Stimulated activated CD8-positive, alpha-beta memory T cell treated with anti-CD3 and anti-CD28 coated beads, Interleukin-2, amount 100 ng/mL, for 1 hour (primary cell): ENCODE results near the gene PPP1R14D.
A peak's percentile ranks its signal among the peaks of the same experiment; 100 is the strongest.
"Not testable (repeated sequence)": the region's sequence is repeated elsewhere in the genome, so short reads cannot be mapped to it uniquely, and the experiment has no call there.

Experiments used
- DNase-seq, 2 donors: peaks; one replicate each; pipeline ENCODE4 v3.0.0-alpha.2; 2020; ENCODE audit warnings: low read depth in 2 of 2

Gene PPP1R14D, protein sequence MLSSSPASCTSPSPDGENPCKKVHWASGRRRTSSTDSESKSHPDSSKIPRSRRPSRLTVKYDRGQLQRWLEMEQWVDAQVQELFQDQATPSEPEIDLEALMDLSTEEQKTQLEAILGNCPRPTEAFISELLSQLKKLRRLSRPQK

DNA sequence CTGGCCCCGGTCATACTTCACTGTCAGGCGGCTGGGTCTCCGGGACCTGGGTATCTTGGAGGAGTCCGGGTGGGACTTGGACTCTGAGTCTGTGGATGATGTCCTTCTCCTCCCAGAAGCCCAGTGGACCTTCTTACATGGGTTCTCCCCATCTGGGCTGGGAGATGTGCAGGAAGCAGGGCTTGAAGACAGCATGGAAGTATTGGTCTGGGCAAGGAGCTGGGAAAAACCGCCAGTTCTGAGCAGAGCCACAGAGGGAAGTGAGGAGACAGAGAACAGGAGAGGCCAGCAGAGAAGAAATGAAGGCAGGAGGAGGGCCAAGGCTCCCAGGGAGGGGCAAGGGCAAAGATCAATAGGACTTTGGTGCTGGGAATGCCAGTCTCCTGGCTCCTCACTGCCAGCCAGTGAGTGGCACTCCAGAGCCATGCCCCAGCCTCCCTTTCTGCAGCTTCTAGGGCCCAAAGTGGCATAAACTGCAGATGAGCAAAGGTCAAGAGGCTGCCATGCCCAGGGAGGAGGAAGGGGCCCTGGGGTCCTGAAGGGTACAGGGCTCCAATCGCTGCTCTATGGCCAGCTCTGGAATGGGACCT lies at the start of gene PPP1R14D:
Gene PPP1R14D, minus strand, starts transcription at position 262 of the 590 bp plus-strand sequence. Its CDS starts 67 bp downstream, at position 195.
- DNase-seq, result no peak

DNA sequence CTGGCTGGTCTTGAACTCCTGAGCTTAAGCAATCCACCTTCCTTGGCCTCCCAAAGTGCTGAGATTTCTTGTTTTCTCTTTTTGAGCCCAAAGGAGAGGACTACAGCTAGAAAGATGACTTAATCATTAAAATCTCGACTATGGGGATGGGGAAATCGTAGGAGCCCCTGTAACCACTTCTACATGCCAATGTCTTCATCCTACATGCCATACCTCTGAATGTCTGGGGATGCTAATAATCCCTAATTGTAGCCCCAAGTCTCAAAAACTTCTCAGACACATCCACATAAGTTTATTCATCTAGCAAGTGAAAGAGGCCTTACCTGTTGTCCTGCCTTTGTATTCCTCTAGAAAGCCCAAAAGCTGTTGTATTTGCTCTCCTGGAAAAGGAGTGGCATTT lies 49.2 kb upstream of the PPP1R14D start:
- DNase-seq, result no peak

DNA sequence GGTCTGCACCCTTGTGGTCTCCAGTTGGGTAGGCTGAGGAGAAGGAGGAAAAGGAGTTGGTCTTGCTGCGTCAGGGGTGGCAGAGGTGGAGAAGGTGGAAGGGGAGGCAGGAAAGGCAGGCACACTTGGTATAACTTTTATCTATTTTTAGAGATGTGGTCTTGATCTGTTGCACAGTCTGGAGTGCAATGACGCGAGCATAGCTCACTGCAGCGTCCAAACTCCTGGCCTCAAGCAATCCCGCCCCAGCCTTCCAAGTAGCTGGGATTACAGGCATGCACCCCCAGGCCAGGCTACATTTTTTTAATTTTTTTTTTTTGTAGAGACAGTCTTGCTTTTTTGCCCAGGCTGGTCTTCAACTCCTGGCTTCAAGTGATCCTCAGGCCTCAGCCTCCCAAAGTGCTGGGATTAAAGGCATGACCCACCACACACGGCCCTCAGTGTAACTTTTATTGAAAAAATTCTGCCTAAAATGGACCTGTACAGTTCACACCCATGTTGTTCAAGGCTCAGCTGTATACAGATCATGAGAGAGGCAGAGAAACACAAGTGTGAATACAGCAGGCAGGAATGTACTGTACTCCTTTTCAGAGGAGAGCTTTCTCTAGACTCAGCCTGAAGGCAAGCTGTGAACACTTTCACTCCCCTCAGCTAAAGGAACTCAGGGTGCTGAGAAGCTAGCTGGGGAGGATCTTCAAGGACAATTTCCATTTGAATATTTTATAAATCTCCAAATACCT lies 47.7 kb upstream of the PPP1R14D start:
- no peak for DNase-seq

DNA sequence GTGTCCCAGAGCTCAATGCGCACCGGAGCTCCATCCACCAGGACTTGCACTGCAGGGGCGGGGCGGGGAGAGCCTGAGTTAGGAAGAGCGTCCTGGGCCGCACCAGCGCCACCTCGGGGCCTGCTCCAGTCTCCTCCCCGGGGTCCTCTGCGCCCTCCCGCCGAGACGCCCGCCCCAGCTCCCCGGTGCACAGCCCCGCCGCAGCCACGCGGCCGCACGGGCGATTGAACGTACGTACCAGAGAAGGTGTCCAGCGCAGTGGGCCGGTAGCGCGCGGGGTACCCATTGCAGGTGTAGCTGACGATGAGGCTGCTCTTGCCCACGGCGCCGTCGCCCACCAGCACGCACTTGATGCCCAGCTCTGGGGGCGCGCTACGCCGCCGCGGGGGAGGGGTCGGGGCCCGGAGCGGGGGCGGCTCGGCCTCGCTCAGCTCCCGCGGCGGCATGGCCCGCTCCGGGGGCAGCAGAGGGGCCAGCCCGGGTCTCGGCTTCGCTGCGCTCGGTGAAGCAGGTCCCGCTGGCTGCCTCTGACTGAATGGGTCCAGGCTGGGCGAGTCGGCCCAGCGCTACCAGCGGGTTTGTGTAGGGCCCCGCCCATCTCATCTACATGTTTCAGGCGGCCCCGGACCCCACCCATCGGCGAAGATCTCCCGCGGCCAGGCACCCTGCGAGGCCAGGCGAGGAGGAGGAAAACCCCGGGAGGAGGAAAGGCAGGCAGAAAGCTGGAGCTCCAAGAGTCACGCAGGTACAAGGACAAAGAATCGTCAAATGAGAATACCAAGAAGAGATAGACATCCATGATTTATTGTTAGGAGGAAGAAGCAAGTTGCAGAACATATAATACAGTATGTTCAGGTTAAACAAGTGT lies 45.4 kb upstream of the PPP1R14D start, which contains the start of gene RHOV:
Gene RHOV, minus strand, starts transcription at position 541 of the 868 bp plus-strand sequence. Its CDS starts 95 bp downstream, at position 446.
- peak; percentile 23 to 24 for DNase-seq

DNA sequence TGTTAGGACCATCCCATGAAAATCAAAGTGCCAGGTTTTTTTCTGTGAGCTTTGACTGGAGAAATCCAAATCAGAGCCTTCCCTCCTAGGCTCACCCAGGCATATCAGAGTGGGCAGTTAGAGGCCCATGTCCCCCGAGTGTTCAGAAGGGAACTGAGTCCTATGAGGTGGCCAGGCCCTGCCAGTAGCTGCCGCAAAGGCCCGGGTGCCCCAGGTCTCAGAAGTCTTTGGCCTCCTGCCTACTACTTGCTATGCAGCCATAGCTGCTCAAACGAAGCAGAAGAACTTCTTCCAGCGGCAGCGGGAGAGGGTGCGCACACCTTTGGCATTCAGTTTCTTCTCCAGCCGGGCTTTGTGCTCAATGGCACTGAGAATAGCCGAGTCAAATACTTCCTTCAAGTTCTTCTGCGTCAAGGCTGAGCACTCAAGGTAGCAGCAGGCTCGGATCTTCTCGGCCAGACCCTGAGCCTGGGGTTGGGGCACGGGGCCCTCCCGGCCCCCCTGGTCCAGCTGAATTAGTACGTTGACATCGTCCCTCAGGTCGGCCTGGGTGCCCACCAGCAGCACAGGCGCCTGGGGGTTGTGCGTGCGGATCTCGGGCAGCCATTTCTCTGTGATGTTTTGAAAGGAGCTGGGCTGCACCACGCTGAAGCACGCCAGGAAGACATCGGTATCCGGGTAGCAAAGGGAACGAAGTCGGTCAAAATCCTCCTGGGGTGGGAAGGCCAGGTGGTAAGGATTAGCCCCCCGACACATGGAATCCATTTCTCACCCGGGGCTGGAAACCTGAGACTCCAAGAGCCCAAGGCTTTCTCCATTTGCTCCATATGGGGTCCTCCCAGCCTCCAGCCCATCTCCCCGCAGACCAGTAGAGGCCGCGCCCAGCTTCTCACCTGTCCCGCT lies 44.5 kb upstream of the PPP1R14D start:
- no peak for DNase-seq

DNA sequence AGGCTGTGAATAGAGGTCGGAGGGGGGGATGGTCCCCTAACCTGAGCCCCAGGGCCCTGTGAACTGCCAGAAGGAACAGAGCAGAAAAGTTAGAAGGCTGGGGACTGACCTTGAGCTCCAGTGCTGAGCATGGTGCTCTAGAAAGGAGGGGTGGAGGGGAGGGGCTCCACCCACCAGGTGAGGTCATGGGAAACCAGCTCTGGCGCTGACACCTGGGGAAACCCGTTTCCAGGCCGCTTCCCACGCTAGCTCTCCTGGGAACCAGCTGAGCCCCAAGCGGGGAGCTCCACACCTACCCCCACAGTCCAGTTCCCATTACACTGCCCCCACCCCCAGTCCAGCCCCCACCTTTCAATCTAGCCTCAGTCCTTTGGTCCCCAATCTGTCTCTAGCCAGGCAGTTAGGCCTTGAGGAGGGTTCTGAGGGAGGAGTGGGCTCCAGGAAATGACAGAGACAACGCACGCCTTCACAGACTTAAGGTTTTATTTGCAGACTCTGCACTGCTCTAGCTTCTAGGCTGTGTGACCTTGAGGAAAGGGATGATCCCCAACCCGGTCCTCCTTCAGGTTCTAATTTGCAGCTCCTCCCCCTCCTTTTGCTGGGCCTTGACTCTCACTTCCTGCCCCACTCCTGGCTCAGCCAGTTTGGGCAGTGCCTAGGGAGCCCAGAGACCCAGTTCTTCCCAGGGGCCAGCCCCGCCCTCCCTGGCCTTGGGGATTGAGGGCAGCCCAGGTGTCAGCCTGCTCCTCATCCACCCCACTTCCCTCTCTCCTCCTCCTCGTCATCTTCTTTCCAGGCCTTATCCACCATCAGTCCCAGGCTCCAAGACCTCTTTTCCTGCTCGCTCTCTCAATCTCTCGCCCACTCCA lies 43.5 kb upstream of the PPP1R14D start:
- DNase-seq, result no peak

DNA sequence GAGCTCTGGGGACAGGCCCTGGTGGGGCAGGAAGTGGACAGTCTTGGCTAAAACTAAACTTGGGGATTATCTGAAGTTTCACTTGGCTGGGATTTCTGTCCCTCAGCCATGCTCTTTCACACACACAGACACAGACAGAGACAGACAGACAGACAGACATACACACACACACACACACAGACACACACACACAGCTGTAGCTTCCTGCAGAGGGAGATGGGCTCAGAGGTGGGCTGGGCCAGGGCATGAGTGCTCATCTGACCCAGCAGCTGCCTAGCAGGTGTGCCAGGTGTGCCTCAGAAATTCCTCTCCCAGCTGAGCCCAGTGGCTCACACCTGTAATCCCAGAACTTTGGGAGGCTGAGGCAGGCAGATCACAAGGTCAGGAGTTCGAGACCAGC lies 42.2 kb upstream of the PPP1R14D start:
- DNase-seq, result no peak

DNA sequence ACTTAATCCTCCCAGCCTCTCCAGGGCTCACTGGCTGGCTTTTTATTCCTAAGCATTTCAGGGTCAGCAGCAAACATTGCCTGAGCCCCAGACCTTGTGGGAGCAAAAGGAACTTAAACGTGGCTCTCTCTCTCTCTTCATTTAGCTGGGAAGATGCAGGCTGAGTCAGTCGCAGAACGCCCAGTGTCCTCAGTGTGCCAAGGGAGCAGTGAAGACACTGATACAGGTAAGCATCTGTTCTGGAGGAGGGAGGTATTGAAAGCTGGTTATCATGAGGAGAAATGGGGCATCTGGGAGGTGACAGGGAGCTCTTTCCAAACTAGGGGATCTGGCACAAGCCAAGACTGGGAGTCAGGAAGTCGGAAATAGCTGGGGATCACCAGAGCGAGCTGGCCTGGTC lies 41.2 kb upstream of the PPP1R14D start:
- DNase-seq, result no peak

DNA sequence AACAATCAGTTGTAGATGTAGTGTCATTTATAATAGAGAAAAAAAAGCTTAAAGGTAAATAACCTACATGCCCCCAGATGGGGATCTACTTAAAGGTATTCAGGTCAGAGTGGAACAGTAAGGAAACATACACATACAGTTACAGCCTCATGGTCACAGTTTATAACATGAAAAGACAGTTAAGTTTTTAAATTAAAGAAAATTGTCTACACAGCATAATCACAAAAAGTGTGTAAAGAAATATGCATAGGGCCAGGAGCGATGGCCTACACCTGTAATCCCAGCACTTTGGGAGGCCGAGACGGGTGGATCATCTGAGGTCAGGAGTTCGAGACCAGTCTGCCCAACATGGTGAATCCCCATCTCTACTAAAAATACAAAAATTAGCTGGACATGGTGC lies 38.7 kb upstream of the PPP1R14D start:
- no peak for DNase-seq

DNA sequence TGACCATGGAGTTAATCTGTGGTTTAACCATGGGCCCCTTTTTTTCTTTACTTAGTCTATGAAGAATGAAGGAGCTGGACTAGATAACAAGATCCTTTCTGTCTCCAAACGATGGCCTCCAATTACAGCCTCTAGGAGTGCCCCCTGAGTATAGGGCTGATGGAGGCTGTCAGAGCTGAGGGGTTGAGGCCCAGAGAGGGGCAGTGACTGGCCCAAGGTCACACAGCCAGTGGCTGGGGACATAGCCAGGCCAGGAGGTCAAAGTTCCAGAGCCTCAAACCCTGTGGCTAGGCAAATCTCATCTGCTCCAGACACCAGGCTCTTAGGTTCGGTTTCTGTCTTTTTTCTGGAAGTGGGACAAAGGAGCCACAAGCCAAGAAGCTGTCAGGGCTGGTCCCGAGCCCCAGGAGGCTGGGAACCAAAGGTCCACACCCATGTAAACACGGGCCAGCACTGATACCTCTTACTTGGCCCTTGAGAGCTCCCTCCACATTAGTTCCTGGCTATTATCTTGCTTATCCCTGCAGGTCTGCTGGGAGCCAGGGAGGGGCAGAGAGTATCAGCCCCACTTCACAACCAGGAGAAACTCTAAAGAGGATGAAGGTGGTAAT lies 35.3 kb upstream of the PPP1R14D start:
- DNase-seq, result no peak

DNA sequence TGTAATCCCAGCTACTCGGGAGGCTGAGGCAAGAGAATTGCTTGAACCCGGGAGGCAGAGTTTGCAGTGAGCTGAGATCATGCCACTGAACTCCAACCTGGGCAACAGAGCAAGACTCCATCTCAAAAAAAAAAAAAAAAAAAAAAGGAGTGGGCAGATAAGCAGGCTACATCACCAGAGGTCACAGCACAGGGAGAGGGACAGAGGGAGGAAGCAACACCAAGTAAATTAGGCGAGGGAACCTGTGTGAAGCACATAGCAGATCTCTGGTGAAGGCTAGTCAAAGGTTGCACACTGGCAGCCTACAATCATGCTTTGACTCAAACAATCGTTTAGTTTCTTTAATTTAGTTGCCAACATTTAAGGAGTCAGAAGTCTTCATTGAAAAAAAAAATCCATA lies 32.6 kb upstream of the PPP1R14D start:
- not testable (repeated sequence) for DNase-seq

DNA sequence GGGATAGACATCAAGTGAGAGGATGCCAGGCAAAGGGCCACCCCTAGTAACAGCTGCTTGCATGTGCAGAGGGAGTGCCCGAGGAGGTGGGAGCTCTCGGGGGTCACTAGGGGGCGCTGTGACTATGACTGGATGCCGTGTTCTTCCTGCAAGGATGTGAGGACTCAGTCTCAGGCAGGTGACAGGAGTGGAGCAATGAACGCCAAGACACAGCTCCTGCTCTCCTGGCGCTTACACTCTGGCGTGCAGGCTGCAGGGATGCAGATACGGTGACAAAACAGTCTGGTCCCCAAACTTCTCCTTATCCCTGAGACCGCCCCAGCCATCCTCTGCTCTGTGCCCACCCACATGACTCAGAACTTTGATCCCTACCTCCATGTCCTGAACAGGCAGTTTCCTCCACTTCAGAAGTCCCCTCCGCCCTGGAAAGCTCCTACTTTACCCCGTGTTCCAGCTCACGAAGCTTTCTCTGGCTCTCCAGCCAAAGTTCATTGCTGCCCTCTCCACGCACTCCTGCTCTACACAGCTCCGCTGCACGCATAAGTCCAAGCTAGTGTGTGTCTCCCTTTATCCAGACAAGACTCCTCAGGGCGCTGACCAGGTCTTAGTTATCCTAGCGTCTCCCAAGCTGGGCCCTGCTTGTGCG lies 30.8 kb upstream of the PPP1R14D start:
- peak; percentile 59 to 66 for DNase-seq

DNA sequence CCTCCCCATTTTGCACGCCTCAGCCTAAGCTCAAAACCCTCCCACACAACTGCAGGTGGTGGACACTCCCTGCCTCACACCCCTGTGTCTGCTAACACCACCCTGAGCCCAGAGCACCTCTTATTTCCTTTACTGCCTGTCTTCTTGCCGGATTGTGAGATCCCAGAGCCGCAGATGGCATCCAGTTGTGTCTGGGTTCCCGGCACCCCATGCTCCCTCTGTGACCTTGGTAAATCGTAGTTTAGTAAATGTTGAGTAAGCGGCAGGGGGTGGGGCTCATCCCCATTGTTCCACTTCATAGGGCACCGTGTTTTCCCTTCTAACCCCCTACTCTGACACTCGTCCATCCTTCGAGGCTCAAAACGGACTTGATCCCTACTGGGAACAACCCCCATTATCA lies 30.2 kb upstream of the PPP1R14D start:
- no peak for DNase-seq

DNA sequence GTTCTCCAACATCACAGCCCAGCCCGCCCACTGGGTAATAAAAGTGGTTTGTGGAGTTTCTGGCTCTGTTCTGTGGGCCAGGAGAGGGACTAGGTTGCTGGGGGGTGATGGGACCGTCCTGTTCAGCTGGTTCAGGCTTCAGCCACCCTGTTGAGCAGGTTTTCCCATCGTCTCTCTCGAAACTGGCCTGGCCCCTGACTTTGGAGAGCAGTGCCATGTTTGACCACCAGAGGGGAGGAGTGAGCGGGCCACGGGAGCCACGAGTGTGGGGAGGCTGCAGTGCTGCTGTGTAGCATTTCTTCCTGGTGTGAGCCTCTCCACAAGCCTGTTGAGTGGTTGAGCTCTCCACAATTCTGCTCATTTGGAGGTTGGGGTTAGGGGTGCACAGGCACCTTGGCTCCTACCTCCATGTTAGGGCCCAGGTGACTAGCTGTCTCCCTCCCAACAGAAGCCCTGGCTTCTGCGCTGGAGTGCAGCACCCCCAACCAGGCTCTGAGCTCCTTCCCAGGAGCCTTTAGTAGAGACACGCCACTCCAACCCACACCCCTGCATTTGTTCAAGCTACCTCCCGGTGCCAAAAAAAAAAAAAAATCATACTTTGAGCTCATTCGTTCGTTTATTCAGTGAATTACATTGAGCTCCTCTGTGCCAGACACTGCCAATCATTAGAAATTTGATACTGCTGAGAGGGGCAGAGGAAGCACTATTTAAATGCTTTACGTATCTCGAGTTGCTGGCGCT lies 29.3 kb upstream of the PPP1R14D start:
- DNase-seq, result peak; percentile 62 to 66

DNA sequence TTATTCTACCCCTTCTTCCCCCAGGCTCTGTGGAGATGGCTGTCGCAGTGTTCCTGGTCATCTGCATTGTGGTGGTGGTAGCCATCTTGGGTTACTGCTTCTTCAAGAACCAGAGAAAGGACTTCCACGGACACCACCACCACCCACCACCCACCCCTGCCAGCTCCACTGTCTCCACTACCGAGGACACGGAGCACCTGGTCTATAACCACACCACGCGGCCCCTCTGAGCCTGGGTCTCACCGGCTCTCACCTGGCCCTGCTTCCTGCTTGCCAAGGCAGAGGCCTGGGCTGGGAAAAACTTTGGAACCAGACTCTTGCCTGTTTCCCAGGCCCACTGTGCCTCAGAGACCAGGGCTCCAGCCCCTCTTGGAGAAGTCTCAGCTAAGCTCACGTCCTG lies 28.2 kb upstream of the PPP1R14D start:
- no peak for DNase-seq

DNA sequence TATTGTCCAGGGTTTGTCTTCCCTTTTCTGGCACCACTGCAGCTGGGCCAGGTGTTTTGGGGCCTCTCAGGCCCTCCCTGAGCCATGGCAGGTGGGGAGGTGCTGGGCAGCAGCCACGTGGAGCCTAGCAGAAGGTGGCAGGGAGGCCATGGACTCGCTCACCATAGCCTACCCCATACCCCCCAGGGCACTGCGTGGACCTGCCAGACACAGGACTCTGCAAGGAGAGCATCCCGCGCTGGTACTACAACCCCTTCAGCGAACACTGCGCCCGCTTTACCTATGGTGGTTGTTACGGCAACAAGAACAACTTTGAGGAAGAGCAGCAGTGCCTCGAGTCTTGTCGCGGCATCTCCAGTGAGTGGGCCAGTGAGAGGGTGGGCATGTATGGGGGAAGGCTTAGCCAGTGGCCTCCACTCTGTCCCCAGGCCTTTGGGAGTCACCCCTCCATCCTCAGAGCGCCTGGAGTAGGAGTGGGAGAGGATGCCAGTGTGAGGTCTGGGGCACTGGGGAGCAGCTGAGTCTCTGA lies 27.3 kb upstream of the PPP1R14D start:
- no peak for DNase-seq

DNA sequence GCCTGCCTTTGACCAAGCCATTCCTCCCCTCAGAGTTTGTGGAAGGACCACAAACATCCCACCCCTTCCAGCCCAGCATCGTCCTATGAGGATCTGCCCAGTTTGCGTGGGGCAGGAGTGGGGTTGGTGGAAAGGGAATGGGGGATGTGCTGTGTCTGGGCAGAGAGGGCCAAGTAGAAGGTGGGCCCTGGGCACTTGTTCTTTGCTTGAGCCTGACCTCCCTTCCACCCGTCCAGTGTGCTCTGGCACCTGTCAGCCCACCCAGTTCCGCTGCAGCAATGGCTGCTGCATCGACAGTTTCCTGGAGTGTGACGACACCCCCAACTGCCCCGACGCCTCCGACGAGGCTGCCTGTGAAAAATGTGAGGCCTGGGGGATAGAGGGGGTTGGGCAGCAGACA lies 25.7 kb upstream of the PPP1R14D start:
- no peak for DNase-seq

DNA sequence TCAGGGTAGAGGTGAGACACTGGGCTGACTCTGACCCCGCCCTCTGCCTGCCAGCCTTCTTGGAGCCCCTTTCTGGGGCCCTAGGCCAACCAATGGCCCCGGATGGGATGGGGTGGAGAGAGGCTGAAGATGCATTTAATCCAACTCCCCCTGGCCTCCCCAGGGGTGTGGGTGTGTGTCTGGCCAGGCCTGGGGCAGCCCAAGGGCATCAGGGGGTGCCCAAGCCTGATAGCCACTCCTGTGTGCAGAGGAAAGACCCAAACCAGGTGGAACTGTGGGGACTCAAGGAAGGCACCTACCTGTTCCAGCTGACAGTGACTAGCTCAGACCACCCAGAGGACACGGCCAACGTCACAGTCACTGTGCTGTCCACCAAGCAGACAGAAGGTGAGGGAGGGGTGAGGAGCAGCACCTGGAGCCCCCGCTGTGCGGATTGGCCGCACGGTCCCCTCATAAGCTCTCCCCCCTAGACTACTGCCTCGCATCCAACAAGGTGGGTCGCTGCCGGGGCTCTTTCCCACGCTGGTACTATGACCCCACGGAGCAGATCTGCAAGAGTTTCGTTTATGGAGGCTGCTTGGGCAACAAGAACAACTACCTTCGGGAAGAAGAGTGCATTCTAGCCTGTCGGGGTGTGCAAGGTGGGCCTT lies 24.9 kb upstream of the PPP1R14D start:
- DNase-seq, result no peak
